ENCODE results near the gene DEUP1. TPM values are rescaled to one million over a fixed set of nuclear protein-coding genes. Genes with fewer than 3 reads are reported as not detected.

Gene DEUP1
- total RNA-seq, 1 experiment from 2014 or later: not detected

- CTCF ChIA-PET: interaction anchor here (0.6 kb wide), 1 partner anchor 12 kb away, joined by 4 read pairs; no protein-coding TSS in a partner anchor
- intact Hi-C loops (cut with micrococcal nuclease; ENCODE audit: unreplicated experiment): no loop called here
- no peak overlapping the region for H3K4me3 Mint-ChIP-seq (ENCODE audit: low read depth, unreplicated experiment)
- no peak for DNase-seq
- no peaks in the 10 kb centered on the region for H3K27me3 Mint-ChIP-seq (ENCODE audit: unreplicated experiment)
- no peak for TF ChIP-seq CTCF (IDR thresholded peaks at IDR 0.05; ENCODE audit: unreplicated experiment)
- no peaks in the 10 kb centered on the region for H3K36me3 Mint-ChIP-seq (ENCODE audit: insufficient read depth, unreplicated experiment)
- H3K9me3 Mint-ChIP-seq (ENCODE audit: low read depth, unreplicated experiment): peaks cover 3% of the 10 kb centered on the region
- BruUV-seq (replicated peaks): no TSS peak
- H3K4me1 Mint-ChIP-seq (ENCODE audit: low read depth, unreplicated experiment): no peaks in the 10 kb centered on the region
- H3K27ac Mint-ChIP-seq (ENCODE audit: unreplicated experiment): no peak overlapping the region
These were observed 20.3 kb downstream of the DEUP1 start for GRCh38 chr11:93350835-93351234.

DNA sequence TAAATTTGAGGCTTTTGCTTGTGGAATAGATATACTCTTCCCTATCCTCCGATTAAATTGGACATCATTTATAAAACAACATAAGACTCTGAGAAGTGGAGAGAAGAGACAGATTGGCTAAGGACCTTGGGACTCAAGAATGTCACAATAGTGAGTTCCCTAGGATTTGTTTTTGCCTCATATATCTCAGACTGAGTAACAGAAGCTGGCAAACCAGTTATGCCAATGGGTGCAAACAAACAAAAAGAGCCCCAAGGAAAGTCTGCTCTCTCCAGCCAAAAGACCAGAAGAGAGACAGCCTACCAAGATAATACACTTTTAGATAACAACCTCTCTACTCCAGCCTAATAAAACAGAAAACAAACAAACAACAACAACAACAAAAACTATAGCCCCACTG, 28.9 kb downstream of the DEUP1 start:
- BruUV-seq (replicated peaks): no TSS peak
- CTCF ChIA-PET: no interaction called here
- no peak for TF ChIP-seq CTCF (IDR thresholded peaks at IDR 0.05; ENCODE audit: unreplicated experiment)
- Mint-ChIP-seq H3K27me3 (ENCODE audit: unreplicated experiment) (no peaks in the 10 kb centered on the region), H3K9me3 (ENCODE audit: low read depth, unreplicated experiment) (peaks cover 6% of the 10 kb centered on the region), H3K4me1 (ENCODE audit: low read depth, unreplicated experiment) (no peaks in the 10 kb centered on the region), H3K27ac (ENCODE audit: unreplicated experiment) (no peak overlapping the region), H3K4me3 (ENCODE audit: low read depth, unreplicated experiment) (no peak overlapping the region), H3K36me3 (ENCODE audit: insufficient read depth, unreplicated experiment) (no peaks in the 10 kb centered on the region)
- DNase-seq: no peak
- intact Hi-C loops (cut with micrococcal nuclease; ENCODE audit: unreplicated experiment): no loop called here

GRCh38 chr11:93361435-93361834, 30.9 kb downstream of the DEUP1 start:
- no peaks in the 10 kb centered on the region for H3K36me3 Mint-ChIP-seq (ENCODE audit: insufficient read depth, unreplicated experiment)

DNA sequence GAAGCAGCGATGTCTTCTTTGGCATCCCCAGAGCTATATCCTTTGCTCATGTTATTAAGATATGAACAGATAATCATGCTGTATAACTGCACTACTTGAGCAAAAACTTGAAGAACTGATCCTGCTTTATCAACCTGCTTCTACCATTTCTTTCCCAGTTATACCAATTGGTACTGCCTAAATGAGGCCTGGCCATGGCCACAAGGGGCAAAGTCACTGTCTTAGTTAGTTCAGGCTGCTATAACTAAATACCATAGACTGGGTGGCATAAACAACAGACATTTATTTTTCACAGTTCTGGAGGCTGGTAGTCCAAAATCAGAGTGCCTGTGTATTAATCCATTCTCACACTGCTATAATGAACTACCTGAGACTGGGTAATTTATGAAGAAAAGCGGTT, 37.5 kb downstream of the DEUP1 start:
- CTCF ChIA-PET: no interaction called here
- no TSS peak for BruUV-seq (replicated peaks)
- Mint-ChIP-seq H3K4me1 (ENCODE audit: low read depth, unreplicated experiment) (no peaks in the 10 kb centered on the region), H3K27ac (ENCODE audit: unreplicated experiment) (no peak overlapping the region), H3K9me3 (ENCODE audit: low read depth, unreplicated experiment) (no peaks in the 10 kb centered on the region), H3K4me3 (ENCODE audit: low read depth, unreplicated experiment) (no peak overlapping the region), H3K27me3 (ENCODE audit: unreplicated experiment) (no peaks in the 10 kb centered on the region), H3K36me3 (ENCODE audit: insufficient read depth, unreplicated experiment) (no peaks in the 10 kb centered on the region)
- DNase-seq: no peak
- intact Hi-C loops (cut with micrococcal nuclease; ENCODE audit: unreplicated experiment): no loop called here
- no peak for TF ChIP-seq CTCF (IDR thresholded peaks at IDR 0.05; ENCODE audit: unreplicated experiment)

More at GRCh38 chr11:93361435-93361834, 30.9 kb downstream of the DEUP1 start:
- CTCF ChIA-PET: no interaction called here
- no TSS peak for BruUV-seq (replicated peaks)
- DNase-seq: no peak
- intact Hi-C loops (cut with micrococcal nuclease; ENCODE audit: unreplicated experiment): no loop called here
- Mint-ChIP-seq H3K27me3 (ENCODE audit: unreplicated experiment) (no peaks in the 10 kb centered on the region), H3K27ac (ENCODE audit: unreplicated experiment) (no peak overlapping the region), H3K4me1 (ENCODE audit: low read depth, unreplicated experiment) (no peaks in the 10 kb centered on the region), H3K4me3 (ENCODE audit: low read depth, unreplicated experiment) (no peak overlapping the region), H3K9me3 (ENCODE audit: low read depth, unreplicated experiment) (peaks cover 6% of the 10 kb centered on the region)
- TF ChIP-seq CTCF (IDR thresholded peaks at IDR 0.05; ENCODE audit: unreplicated experiment): no peak
